Thyroid gland (tissue), 4 donors: ENCODE measurements around the gene GATD1. TPM values are rescaled to one million over a fixed set of nuclear protein-coding genes. Genes with fewer than 3 reads are reported as not detected.
A peak's percentile ranks its signal among the peaks of the same experiment; 100 is the strongest.

Experiments
- DNase-seq, 2 donors: peaks; one replicate each; pipeline ENCODE4 v3.0.0-alpha.2; 2019
- H3K27ac ChIP-seq, 3 donors: fragments of 200-600 bp; sonication (generic); 1 replicate in 2 of 3; 2 replicates in 1 of 3; pipeline ENCODE4 v1.5.1; 2016 to 2019; ENCODE audit warnings: mild to moderate bottlenecking in 1 of 3, moderate library complexity in 1 of 3
- H3K27me3 ChIP-seq: fragments of 200-600 bp; sonication (generic); one replicate; pipeline ENCODE4 v1.5.1; 2019
- H3K36me3 ChIP-seq, 2 donors: fragments of 200-600 bp; sonication (generic); one replicate each; pipeline ENCODE4 v1.5.1; 2016 to 2019
- H3K4me1 ChIP-seq, 2 donors: fragments of 200-600 bp; sonication (generic); one replicate each; pipeline ENCODE4 v1.5.1; 2017 to 2019
- H3K4me3 ChIP-seq, 3 donors: fragments of 200-600 bp; sonication (generic); replicated peaks in 1 of 3; 1 replicate in 2 of 3; 2 replicates in 1 of 3; pipeline ENCODE4 v1.5.1; 2016; ENCODE audit warnings: mild to moderate bottlenecking in 1 of 3
- H3K9me3 ChIP-seq: fragments of 200-600 bp; sonication (generic); one replicate; pipeline ENCODE4 v1.5.1; 2017
- CTCF ChIP-seq, 6 experiments: fragments of 200-600 bp in 3 of 6; fragments of 450-650 bp in 3 of 6; sonication (generic) in 3 of 6; IDR thresholded peaks; one replicate each; pipeline ENCODE4 v1.5.1; 2016 to 2019; ENCODE audit warnings: antibody characterized with exemption in 6 of 6, mild to moderate bottlenecking in 2 of 6, inconsistent platforms in 1 of 6, moderate library complexity in 1 of 6
- POLR2A ChIP-seq, 2 donors: fragments of 450-650 bp; IDR thresholded peaks; one replicate each; pipeline ENCODE4 v1.6.1; 2017; ENCODE audit warnings: antibody characterized with exemption in 2 of 2, mild to moderate bottlenecking in 2 of 2, moderate library complexity in 1 of 2
- WGBS, 2 donors: methylation state at CpG; one replicate each; pipeline ENCODE4 v1.1.5; 2017; 5-methylcytosine and 5-hydroxymethylcytosine counted together
- intact Hi-C: fragments of 100-400 bp; cut with DNase I; formaldehyde crosslinking; loops from one replicate; pipeline ENCODE4 v1.15.1; 2023
- total RNA-seq, 4 donors: library from RNA; depleted of rRNA; stranded (reverse); fragments of >200 nt; gene quantifications; one replicate each; pipeline ENCODE4 v1.2.3, GENCODE V29; 2016

GATD1 gene
- total RNA-seq: 10 to 100 TPM; 27.4 to 47.6 (median 35.5) TPM

GRCh38 chr11:777288-778255 is at the start of gene GATD1:
Gene GATD1 (minus strand): TSS chr11:777487. CDS start chr11:777462, 25 bp downstream.
- H3K9me3 ChIP-seq: no peaks in the 10 kb centered on the region
- intact Hi-C loops: no loop called here
- no peaks in the 10 kb centered on the region for H3K36me3 ChIP-seq
- no peaks in the 10 kb centered on the region for H3K27me3 ChIP-seq
- WGBS, 2 donors: 3 to 4% methylated on average over 17 to 30 of the region's 110 CpGs
- H3K27ac ChIP-seq: peak within 1 kb of the TSS in 2 of 3 donors; percentile 58 to 66
- H3K4me1 ChIP-seq: peaks cover 6 to 12% of the 10 kb centered on the region in 2 donors
- H3K4me3 ChIP-seq: peak within 1 kb of the TSS; percentile 73 to 93 (median 79)
- peak; percentile 90 to 93 for DNase-seq
- TF ChIP-seq POLR2A (IDR thresholded peaks at IDR 0.05) (peak; percentile 60 to 89), CTCF (IDR thresholded peaks at IDR 0.05) (no peak)

GRCh38 chr11:826836-827145 is 49.5 kb upstream of the GATD1 start:
- Histone ChIP-seq H3K27ac (peak overlapping the region in 2 of 3 donors; percentile 49 to 56), H3K4me1 (peaks cover 43 to 52% of the 10 kb centered on the region in 2 donors), H3K36me3 (peaks cover 28 to 36% of the 10 kb centered on the region in 2 donors), H3K9me3 (no peaks in the 10 kb centered on the region), H3K27me3 (no peaks in the 10 kb centered on the region), H3K4me3 (peak overlapping the region in 1 of 3 donors; percentile 36)
- intact Hi-C loops: loop anchor here (10.0 kb wide), 1 partner anchor 88 kb away; the partner anchor contains the start of gene CHID1
- 3 to 6% methylated on average over 5 to 12 of the region's 22 CpGs for WGBS, 2 donors
- no peak for DNase-seq
- TF ChIP-seq CTCF (IDR thresholded peaks at IDR 0.05): no peak
- TF ChIP-seq POLR2A (IDR thresholded peaks at IDR 0.05): no peak

GRCh38 chr11:826227-826621 is 48.9 kb upstream of the GATD1 start:
- no peak for TF ChIP-seq CTCF (IDR thresholded peaks at IDR 0.05)
- TF ChIP-seq POLR2A (IDR thresholded peaks at IDR 0.05): no peak
- Histone ChIP-seq H3K27me3 (no peaks in the 10 kb centered on the region), H3K4me3 (no peak overlapping the region), H3K4me1 (peaks cover 48 to 58% of the 10 kb centered on the region in 2 donors), H3K27ac (no peak overlapping the region), H3K36me3 (peaks cover 28 to 36% of the 10 kb centered on the region in 2 donors), H3K9me3 (no peaks in the 10 kb centered on the region)
- 78 to 83% methylated on average over 7 to 9 of the region's 9 CpGs for WGBS, 2 donors
- DNase-seq: no peak
- intact Hi-C loops: loop anchor here (10.0 kb wide), 1 partner anchor 89 kb away; the partner anchor contains the start of gene CHID1

GRCh38 chr11:825366-826226 is 48.3 kb upstream of the GATD1 start:
- Histone ChIP-seq H3K4me3 (no peak overlapping the region), H3K9me3 (no peaks in the 10 kb centered on the region), H3K27me3 (no peaks in the 10 kb centered on the region), H3K4me1 (peaks cover 48 to 58% of the 10 kb centered on the region in 2 donors), H3K36me3 (peaks cover 28 to 36% of the 10 kb centered on the region in 2 donors), H3K27ac (no peak overlapping the region)
- 80 to 87% methylated on average over 8 to 10 of the region's 12 CpGs for WGBS, 2 donors
- intact Hi-C loops: loop anchor here (10.0 kb wide), 1 partner anchor 89 kb away; the partner anchor contains the start of gene CHID1
- TF ChIP-seq POLR2A (IDR thresholded peaks at IDR 0.05): no peak
- TF ChIP-seq CTCF (IDR thresholded peaks at IDR 0.05): no peak
- no peak for DNase-seq
